ENCODE data around the gene RASSF8. TPM values are rescaled to one million over a fixed set of nuclear protein-coding genes. Genes with fewer than 3 reads are reported as not detected.

RASSF8 gene
- total and polyA plus RNA-seq, 11 donors, result 5.2 to 44.6 (median 28.5) TPM

DNA sequence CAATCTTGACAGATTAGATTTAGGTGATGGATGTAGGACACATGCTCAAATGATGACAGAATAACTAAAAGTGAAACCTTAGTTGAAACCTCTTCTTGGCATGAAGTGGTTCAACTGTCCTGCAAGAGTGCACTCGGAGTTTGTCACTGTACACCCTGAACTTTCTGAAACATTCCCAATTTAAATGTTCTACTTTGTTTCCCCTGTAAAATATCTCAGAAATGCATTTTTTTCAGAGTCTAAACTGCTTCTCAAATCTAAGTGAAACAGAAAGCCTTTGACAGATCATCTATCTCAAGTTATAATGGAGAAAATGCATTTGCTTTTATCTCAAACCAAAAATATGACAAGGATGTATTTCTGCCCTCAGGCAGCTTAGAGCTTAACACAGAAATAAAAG lies 100.3 kb downstream of the RASSF8 start:
- Histone ChIP-seq H3K4me1 (peaks cover 0 to 8% (median under 1%) of the 10 kb centered on the region in 12 donors), H3K36me3 (peaks cover 0 to 7% (median 0%) of the 10 kb centered on the region in 9 donors), H3K4me3 (no peak overlapping the region), H3K27me3 (no peaks in the 10 kb centered on the region), H3K9me3 (no peaks in the 10 kb centered on the region), H3K27ac (no peak overlapping the region)
- intact Hi-C loops (cut with DNase I), result no loop called here
- no peak for ATAC-seq
- TF ChIP-seq, protein P1, sequence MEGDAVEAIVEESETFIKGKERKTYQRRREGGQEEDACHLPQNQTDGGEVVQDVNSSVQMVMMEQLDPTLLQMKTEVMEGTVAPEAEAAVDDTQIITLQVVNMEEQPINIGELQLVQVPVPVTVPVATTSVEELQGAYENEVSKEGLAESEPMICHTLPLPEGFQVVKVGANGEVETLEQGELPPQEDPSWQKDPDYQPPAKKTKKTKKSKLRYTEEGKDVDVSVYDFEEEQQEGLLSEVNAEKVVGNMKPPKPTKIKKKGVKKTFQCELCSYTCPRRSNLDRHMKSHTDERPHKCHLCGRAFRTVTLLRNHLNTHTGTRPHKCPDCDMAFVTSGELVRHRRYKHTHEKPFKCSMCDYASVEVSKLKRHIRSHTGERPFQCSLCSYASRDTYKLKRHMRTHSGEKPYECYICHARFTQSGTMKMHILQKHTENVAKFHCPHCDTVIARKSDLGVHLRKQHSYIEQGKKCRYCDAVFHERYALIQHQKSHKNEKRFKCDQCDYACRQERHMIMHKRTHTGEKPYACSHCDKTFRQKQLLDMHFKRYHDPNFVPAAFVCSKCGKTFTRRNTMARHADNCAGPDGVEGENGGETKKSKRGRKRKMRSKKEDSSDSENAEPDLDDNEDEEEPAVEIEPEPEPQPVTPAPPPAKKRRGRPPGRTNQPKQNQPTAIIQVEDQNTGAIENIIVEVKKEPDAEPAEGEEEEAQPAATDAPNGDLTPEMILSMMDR (IDR thresholded peaks at IDR 0.05), result no peak
- no peak for TF ChIP-seq POLR2A (IDR thresholded peaks at IDR 0.05)
- 79 to 95% (median 83%) methylated on average over 1 of the region's 1 CpG for WGBS, 4 donors
- no peak for DNase-seq

DNA sequence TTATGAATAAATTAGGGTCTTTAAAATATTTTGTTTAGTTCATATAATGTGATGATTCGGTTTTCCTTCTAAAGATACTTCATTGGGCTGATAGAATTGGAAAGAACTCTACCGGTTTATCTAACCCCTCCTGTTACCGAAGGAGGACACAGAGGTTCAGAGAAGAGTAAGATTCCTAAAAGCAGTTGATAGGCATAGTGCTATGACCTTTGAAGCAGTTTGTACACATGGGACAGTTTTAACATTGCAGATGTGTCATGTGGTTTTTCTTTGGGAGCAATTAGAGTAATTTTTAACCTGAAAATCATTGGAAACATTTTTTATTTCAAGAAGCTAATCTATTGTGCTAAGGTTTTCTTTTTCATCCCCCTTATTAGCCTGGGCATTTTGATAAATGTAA lies 103.5 kb downstream of the RASSF8 start:
- intact Hi-C loops (cut with DNase I), result no loop called here
- Histone ChIP-seq H3K36me3 (peaks cover 0 to 11% (median 0%) of the 10 kb centered on the region in 9 donors), H3K4me1 (peaks cover 0 to 3% (median 0%) of the 10 kb centered on the region in 12 donors), H3K27ac (no peak overlapping the region), H3K27me3 (no peaks in the 10 kb centered on the region), H3K4me3 (no peak overlapping the region), H3K9me3 (no peaks in the 10 kb centered on the region)
- ATAC-seq, result no peak
- 95 to 98% (median 96%) methylated on average over 3 of the region's 3 CpGs for WGBS, 4 donors
- TF ChIP-seq, protein P1 (IDR thresholded peaks at IDR 0.05), result no peak
- TF ChIP-seq POLR2A (IDR thresholded peaks at IDR 0.05), result no peak
- no peak for DNase-seq

DNA sequence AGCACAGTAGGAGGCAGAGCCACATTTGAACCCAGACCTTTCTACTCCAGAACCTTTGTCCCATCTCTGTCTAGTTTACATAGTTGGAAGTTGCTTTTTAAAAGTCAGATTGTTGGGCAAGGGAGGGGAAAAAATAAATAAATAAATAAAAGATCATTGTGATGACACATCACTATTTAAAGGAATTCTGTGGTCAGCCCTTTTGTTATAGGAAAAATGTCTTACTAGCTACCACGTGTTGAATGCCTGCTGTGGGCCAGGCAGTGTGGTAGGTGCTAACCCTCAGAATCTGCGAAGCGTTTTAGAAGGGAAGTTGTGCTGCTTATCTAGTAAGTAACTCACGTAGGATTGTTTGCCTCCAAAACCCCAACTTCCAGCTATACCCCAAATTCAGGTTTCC lies 104.1 kb downstream of the RASSF8 start:
- H3K27me3 ChIP-seq, result no peaks in the 10 kb centered on the region
- WGBS, 4 donors, result 75 to 93% (median 82%) methylated on average over 4 of the region's 4 CpGs
- peaks cover 0 to 11% (median 0%) of the 10 kb centered on the region in 9 donors for H3K36me3 ChIP-seq
- no peak for TF ChIP-seq POLR2A (IDR thresholded peaks at IDR 0.05)
- TF ChIP-seq, protein P1 (IDR thresholded peaks at IDR 0.05), result no peak
- H3K9me3 ChIP-seq, result no peaks in the 10 kb centered on the region
- no peak overlapping the region for H3K4me3 ChIP-seq
- H3K4me1 ChIP-seq, result peaks cover 0 to 3% (median 0%) of the 10 kb centered on the region in 12 donors
- DNase-seq (no peak), ATAC-seq (no peak)
- H3K27ac ChIP-seq, result no peak overlapping the region
- intact Hi-C loops (cut with DNase I), result no loop called here

DNA sequence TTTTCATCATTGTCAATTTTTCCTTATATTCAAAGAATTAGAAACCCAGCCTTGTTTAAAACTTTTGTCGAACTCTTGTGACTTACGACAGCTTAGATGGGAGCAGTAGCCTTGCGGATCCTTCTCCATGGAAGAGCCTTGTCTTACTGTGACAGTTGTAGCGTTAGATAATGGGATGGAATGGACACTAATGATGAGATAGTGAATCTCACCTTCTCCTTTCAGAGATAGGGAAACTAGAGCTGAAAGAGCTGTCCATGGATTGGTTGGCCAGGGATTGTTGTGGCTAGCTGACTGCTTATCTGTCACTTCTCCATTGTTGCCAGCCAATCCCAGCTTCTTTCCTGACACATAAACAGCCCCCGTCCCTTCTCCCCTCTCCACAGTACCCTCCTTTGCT lies 107.0 kb downstream of the RASSF8 start:
- intact Hi-C loops (cut with DNase I), result no loop called here
- Histone ChIP-seq H3K4me3 (no peak overlapping the region), H3K36me3 (peaks cover 0 to 22% (median 0%) of the 10 kb centered on the region in 9 donors), H3K27ac (no peak overlapping the region), H3K9me3 (no peaks in the 10 kb centered on the region), H3K4me1 (peaks cover 0 to 3% (median 0%) of the 10 kb centered on the region in 12 donors), H3K27me3 (no peaks in the 10 kb centered on the region)
- TF ChIP-seq POLR2A (IDR thresholded peaks at IDR 0.05), result no peak
- TF ChIP-seq, protein P1 (IDR thresholded peaks at IDR 0.05), result no peak
- WGBS, 4 donors, result 95 to 97% (median 96%) methylated on average over 5 of the region's 5 CpGs
- ATAC-seq, result no peak
- no peak for DNase-seq

All from heart left ventricle (tissue), 16 donors.